Prostate gland (tissue), 2 donors: ENCODE results near the gene SFT2D3.
A peak's percentile ranks its signal among the peaks of the same experiment; 100 is the strongest.

Experiments
- POLR2AphosphoS5 ChIP-seq: sonication (generic); formaldehyde crosslinking; IDR thresholded peaks from one replicate; pipeline ENCODE4 v1.6.1; 2017; ENCODE audit warnings: antibody characterized with exemption
- TF ChIP-seq, protein P1 (sequence below), 4 experiments: fragments of 200-600 bp in 2 of 4; fragments of 450-650 bp in 2 of 4; sonication (generic) in 2 of 4; IDR thresholded peaks; 1 replicate in 3 of 4; 2 replicates in 1 of 4; pipeline ENCODE4 v1.5.1; 2016 to 2019; ENCODE audit warnings: antibody characterized with exemption in 4 of 4, mild to moderate bottlenecking in 2 of 4, moderate library complexity in 2 of 4

DNA sequence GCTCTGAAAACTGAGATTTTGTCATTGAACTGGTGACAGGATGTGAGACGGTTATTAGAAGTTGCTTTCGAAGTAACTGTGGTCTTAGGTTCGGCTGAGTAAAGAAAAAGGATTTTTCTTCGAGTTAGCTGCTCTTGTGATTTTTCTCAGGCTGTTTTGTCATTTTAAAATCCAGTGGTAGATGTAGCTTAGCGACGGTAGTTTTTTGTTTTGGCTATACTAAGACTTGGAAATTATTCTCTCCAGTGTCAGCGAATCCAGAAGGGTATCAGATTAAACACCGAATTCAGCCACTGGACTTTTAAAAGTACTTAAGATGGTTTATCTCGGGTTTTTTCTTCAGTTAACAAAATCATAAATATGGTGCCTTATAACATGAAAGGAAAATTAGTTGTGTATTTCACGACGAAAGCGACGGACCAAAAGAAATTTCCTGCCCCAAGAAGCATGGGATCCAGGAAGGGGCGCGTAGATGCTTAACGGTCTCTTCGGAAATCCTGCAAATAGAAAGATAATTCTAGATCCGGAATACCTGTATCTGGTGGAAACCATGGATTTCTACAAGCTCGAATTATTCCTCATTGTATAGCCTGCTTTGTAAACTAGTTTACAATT, 1.2 kb downstream of the SFT2D3 start:
- TF ChIP-seq, protein P1, sequence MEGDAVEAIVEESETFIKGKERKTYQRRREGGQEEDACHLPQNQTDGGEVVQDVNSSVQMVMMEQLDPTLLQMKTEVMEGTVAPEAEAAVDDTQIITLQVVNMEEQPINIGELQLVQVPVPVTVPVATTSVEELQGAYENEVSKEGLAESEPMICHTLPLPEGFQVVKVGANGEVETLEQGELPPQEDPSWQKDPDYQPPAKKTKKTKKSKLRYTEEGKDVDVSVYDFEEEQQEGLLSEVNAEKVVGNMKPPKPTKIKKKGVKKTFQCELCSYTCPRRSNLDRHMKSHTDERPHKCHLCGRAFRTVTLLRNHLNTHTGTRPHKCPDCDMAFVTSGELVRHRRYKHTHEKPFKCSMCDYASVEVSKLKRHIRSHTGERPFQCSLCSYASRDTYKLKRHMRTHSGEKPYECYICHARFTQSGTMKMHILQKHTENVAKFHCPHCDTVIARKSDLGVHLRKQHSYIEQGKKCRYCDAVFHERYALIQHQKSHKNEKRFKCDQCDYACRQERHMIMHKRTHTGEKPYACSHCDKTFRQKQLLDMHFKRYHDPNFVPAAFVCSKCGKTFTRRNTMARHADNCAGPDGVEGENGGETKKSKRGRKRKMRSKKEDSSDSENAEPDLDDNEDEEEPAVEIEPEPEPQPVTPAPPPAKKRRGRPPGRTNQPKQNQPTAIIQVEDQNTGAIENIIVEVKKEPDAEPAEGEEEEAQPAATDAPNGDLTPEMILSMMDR (IDR thresholded peaks at IDR 0.05): no peak
- peak; percentile 1 for TF ChIP-seq POLR2AphosphoS5
